Psoas muscle (tissue), 8 donors: ENCODE results near the gene VPS13A. TPM values are rescaled to one million over a fixed set of nuclear protein-coding genes. Genes with fewer than 3 reads are reported as not detected.
A peak's percentile ranks its signal among the peaks of the same experiment; 100 is the strongest.

Experiments used
- ATAC-seq, 4 donors: fragments of 200-7000 bp; cut with Tn5 transposase; one replicate each; pipeline ENCODE4 v1.9.1; 2020; ENCODE audit warnings: moderate library complexity in 3 of 4, mild to moderate bottlenecking in 2 of 4
- DNase-seq, 2 donors: peaks; one replicate each; pipeline ENCODE4 v3.0.0-alpha.2; 2020
- H3K27ac ChIP-seq: fragments of 200-600 bp; one replicate; pipeline ENCODE4 v1.8.0; 2022
- H3K27me3 ChIP-seq, 3 donors: fragments of 200-600 bp in 1 of 3; one replicate each; pipeline versions ENCODE4 v1.6.1 to v1.8.0; 2013 to 2022; ENCODE audit warnings: low read length in 2 of 3, mild to moderate bottlenecking in 2 of 3, moderate library complexity in 1 of 3; ENCODE audit not compliant: insufficient read depth in 3 of 3
- H3K36me3 ChIP-seq, 2 donors: fragments of 200-600 bp in 1 of 2; one replicate each; pipeline versions ENCODE4 v1.6.1 to v1.8.0; 2013 to 2022; ENCODE audit warnings: low read depth in 1 of 2, mild to moderate bottlenecking in 1 of 2, moderate library complexity in 1 of 2; ENCODE audit not compliant: insufficient read depth in 1 of 2
- H3K4me1 ChIP-seq: fragments of 200-600 bp; one replicate; pipeline ENCODE4 v1.8.0; 2022
- H3K4me3 ChIP-seq: fragments of 200-600 bp; one replicate; pipeline ENCODE4 v1.8.0; 2022; ENCODE audit warnings: mild to moderate bottlenecking
- H3K9me3 ChIP-seq: fragments of 200-600 bp; one replicate; pipeline ENCODE4 v1.8.0; 2022
- WGBS, 3 donors: extraction: QIAGEN DNeasy Blood & Tissue Kit; methylation state at CpG; one replicate each; pipeline versions ENCODE4 v1.1.6 to v1.1.7; 2013; 5-methylcytosine and 5-hydroxymethylcytosine counted together
- intact Hi-C, 2 donors: fragments of 100-400 bp; cut with DNase I; formaldehyde crosslinking; loops; one replicate each; pipeline versions ENCODE4 v1.11.0 to v1.14.2; 2022
- polyA plus RNA-seq, 3 donors: library from polyadenylated mRNA; stranded (reverse); fragments of 200-250 nt; gene quantifications; one replicate each; pipeline ENCODE4 v1.2.3, GENCODE V29; 2013
- total RNA-seq, 4 donors: library from RNA; stranded (reverse); fragmentation: NEBNext Ultra II Directional in 2 of 4; extraction: Animal tissue kit (Norgen Biotek cat#: 25700) in 2 of 4; gene quantifications; one replicate each; pipeline versions ENCODE4 v1.2.1 to v1.2.4, GENCODE V29; 2021 to 2023
- TF ChIP-seq, protein P1 (sequence below): fragments of 200-600 bp; IDR thresholded peaks from one replicate; pipeline ENCODE4 v1.8.0; 2022; ENCODE audit warnings: antibody characterized with exemption
- donor health status: healthy with polysubstance abuse.
- donor health status: DM: no; HTN: no; CAD: no; lungs with moderate emphysema.
- donor health status: Bipolar disorder and iron deficiency.
- donor health status: healthy.
- donor health status: DM: yes; HTN: yes; CAD: no.
- donor health status: DM: no; HTN: no; CAD: no.
- donor health status: DM: no; HTN: no; CAD: no.
- donor health status: DM: yes; HTN: yes; CAD: no.

VPS13A gene
- total and polyA plus RNA-seq, 7 donors: 3.3 to 27.0 (median 19.4) TPM

DNA sequence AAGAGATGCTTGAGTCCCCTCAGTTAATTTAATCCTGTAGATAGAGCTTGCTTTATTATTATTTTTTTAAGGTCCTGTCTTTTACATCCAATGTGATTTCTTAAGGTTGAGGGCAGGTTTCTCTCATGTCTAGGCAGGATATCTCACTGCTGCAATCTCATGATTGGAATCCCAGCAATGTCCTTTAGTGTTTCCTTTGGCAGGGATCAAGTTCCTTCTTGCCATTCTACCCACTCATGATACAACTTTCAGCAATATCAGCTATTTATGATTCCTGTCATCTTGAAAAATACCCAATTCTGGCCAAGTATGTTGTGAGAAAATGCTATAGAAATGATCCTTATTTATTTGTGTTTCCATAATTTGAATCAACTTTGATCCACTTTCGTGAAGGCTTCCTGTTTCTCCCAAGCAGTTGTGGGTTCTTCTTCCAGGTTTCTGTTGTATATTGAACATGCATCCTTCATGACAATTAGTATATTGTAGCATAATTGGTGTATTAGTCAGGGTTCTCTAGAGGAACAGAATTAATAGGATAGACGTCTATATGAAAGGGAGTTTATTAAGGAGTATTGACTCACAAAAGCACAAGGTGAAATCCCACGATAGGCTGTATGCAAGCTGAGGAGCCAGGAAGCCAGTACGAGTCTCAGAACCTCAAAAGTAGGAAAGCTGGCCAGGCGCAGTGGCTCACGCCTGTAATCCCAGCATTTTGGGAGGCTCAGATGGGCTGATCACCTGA, 18.4 kb upstream of the VPS13A start:
- H3K27me3 ChIP-seq: no peaks in the 10 kb centered on the region
- no peaks in the 10 kb centered on the region for H3K9me3 ChIP-seq
- ATAC-seq (no peak), DNase-seq (no peak)
- H3K4me1 ChIP-seq: peaks cover 20% of the 10 kb centered on the region
- no peaks in the 10 kb centered on the region for H3K36me3 ChIP-seq
- no peak overlapping the region for H3K27ac ChIP-seq
- no peak overlapping the region for H3K4me3 ChIP-seq
- 75 to 86% (median 80%) methylated on average over 6 of the region's 6 CpGs for WGBS, 3 donors
- TF ChIP-seq, protein P1, sequence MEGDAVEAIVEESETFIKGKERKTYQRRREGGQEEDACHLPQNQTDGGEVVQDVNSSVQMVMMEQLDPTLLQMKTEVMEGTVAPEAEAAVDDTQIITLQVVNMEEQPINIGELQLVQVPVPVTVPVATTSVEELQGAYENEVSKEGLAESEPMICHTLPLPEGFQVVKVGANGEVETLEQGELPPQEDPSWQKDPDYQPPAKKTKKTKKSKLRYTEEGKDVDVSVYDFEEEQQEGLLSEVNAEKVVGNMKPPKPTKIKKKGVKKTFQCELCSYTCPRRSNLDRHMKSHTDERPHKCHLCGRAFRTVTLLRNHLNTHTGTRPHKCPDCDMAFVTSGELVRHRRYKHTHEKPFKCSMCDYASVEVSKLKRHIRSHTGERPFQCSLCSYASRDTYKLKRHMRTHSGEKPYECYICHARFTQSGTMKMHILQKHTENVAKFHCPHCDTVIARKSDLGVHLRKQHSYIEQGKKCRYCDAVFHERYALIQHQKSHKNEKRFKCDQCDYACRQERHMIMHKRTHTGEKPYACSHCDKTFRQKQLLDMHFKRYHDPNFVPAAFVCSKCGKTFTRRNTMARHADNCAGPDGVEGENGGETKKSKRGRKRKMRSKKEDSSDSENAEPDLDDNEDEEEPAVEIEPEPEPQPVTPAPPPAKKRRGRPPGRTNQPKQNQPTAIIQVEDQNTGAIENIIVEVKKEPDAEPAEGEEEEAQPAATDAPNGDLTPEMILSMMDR: no peak
- intact Hi-C loops: no loop called here

DNA sequence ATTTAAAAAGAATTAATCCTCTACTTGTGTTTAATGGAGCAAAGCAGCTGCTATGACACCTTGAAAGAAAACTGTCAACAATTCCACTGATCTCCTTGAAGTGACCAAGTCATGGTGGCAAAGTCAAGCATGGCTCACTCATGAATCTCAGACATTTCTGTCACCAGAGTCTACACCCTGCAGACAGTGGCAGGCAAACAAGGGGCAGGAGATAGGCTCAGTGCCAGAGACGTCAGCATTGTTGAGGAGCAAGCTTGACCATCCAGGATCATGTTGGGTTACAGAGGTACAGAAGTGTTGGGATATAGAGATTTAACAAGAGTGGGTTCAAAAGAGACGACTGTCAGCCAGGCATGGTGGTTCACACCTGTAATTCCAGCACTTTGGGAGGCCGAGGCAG, 16.1 kb upstream of the VPS13A start:
- H3K27ac ChIP-seq: no peak overlapping the region
- H3K27me3 ChIP-seq: no peaks in the 10 kb centered on the region
- H3K4me3 ChIP-seq: no peak overlapping the region
- ATAC-seq: no peak
- H3K36me3 ChIP-seq: no peaks in the 10 kb centered on the region
- no peak for DNase-seq
- H3K9me3 ChIP-seq: no peaks in the 10 kb centered on the region
- 51 to 62% (median 55%) methylated on average over 3 of the region's 3 CpGs for WGBS, 3 donors
- intact Hi-C loops: no loop called here
- TF ChIP-seq, protein P1: no peak
- H3K4me1 ChIP-seq: peaks cover 20% of the 10 kb centered on the region

DNA sequence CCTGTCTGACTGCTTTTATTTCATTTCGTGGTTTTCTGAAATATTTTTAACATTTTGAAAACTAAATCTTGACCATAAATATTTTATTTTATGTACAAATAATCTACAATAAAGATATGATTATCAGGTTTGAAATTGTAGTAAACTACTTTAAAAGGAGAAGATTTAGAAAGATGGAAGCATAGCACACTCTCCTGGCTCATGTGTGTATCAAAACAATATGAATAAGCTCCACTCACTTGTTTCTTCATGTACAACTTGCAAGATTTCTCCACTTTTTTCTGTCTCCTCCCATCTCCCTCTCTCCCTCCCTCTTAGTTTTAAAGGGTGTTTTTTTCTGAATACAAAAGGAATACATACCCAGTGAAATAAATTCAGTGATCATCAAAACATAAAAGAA, 15.4 kb upstream of the VPS13A start:
- DNase-seq: no peak
- TF ChIP-seq, protein P1: no peak
- no peaks in the 10 kb centered on the region for H3K9me3 ChIP-seq
- no peak overlapping the region for H3K27ac ChIP-seq
- peak in 2 of 4 donors; percentile 53 to 56 for ATAC-seq
- no peaks in the 10 kb centered on the region for H3K27me3 ChIP-seq
- H3K4me1 ChIP-seq: peaks cover 20% of the 10 kb centered on the region
- intact Hi-C loops: no loop called here
- H3K4me3 ChIP-seq: no peak overlapping the region
- 78 to 92% (median 83%) methylated on average over 1 of the region's 1 CpG for WGBS, 3 donors
- H3K36me3 ChIP-seq: no peaks in the 10 kb centered on the region

DNA sequence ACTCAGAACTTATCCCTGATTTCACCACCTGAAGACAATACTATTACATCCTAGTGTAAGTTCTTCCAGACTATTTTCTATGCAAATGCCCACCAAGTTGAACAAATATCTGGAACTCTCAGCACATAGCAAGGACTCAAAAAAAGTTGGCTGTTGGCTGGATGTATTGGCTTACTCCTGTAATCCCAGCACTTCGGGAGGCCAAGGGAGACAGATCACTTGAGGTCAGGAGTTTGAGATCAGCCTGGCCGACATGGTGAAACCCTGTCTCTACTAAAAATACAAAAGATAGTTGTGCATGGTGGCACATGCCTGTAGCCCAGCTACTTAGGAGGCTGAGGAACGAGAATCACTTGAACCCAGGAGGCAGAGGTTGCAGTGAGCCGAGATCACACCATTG, 15.0 kb upstream of the VPS13A start:
- H3K27ac ChIP-seq: no peak overlapping the region
- H3K36me3 ChIP-seq: no peaks in the 10 kb centered on the region
- intact Hi-C loops: no loop called here
- H3K9me3 ChIP-seq: no peaks in the 10 kb centered on the region
- 19 to 34% (median 20%) methylated on average over 4 of the region's 4 CpGs for WGBS, 3 donors
- DNase-seq: no peak
- no peaks in the 10 kb centered on the region for H3K27me3 ChIP-seq
- TF ChIP-seq, protein P1: no peak
- no peak overlapping the region for H3K4me3 ChIP-seq
- H3K4me1 ChIP-seq: peaks cover 17% of the 10 kb centered on the region
- peak in 2 of 4 donors; percentile 64 to 67 for ATAC-seq

DNA sequence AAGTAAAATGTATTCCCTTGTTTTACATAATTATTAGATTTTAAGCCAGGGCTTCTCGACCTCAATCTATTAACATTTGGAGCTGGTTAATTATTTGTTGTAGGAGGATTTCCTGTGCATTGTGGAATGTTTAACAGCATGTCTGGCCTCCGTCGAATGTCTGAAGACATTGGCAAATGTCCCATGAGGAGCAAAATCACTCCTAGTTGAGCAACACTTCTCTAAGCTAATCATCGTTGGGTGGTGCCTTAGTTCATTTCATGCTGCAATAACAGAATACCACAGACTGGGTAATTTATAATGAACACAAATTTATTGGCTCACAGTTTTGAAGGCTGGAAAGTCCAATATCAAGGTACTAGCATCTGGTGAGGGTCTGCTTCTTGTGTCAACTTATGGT, 13.4 kb upstream of the VPS13A start:
- TF ChIP-seq, protein P1: no peak
- ATAC-seq: no peak
- Histone ChIP-seq H3K36me3 (no peaks in the 10 kb centered on the region), H3K27ac (no peak overlapping the region), H3K4me1 (peaks cover 12% of the 10 kb centered on the region), H3K9me3 (no peaks in the 10 kb centered on the region), H3K4me3 (no peak overlapping the region), H3K27me3 (no peaks in the 10 kb centered on the region)
- DNase-seq: no peak
- intact Hi-C loops: no loop called here
- 34 to 59% (median 40%) methylated on average over 4 of the region's 4 CpGs for WGBS, 3 donors
